ENCODE results near the gene PC.
"Not testable (repeated sequence)": the region's sequence is repeated elsewhere in the genome, so short reads cannot be mapped to it uniquely, and the experiment has no call there.

Gene PC, protein sequence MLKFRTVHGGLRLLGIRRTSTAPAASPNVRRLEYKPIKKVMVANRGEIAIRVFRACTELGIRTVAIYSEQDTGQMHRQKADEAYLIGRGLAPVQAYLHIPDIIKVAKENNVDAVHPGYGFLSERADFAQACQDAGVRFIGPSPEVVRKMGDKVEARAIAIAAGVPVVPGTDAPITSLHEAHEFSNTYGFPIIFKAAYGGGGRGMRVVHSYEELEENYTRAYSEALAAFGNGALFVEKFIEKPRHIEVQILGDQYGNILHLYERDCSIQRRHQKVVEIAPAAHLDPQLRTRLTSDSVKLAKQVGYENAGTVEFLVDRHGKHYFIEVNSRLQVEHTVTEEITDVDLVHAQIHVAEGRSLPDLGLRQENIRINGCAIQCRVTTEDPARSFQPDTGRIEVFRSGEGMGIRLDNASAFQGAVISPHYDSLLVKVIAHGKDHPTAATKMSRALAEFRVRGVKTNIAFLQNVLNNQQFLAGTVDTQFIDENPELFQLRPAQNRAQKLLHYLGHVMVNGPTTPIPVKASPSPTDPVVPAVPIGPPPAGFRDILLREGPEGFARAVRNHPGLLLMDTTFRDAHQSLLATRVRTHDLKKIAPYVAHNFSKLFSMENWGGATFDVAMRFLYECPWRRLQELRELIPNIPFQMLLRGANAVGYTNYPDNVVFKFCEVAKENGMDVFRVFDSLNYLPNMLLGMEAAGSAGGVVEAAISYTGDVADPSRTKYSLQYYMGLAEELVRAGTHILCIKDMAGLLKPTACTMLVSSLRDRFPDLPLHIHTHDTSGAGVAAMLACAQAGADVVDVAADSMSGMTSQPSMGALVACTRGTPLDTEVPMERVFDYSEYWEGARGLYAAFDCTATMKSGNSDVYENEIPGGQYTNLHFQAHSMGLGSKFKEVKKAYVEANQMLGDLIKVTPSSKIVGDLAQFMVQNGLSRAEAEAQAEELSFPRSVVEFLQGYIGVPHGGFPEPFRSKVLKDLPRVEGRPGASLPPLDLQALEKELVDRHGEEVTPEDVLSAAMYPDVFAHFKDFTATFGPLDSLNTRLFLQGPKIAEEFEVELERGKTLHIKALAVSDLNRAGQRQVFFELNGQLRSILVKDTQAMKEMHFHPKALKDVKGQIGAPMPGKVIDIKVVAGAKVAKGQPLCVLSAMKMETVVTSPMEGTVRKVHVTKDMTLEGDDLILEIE

DNA sequence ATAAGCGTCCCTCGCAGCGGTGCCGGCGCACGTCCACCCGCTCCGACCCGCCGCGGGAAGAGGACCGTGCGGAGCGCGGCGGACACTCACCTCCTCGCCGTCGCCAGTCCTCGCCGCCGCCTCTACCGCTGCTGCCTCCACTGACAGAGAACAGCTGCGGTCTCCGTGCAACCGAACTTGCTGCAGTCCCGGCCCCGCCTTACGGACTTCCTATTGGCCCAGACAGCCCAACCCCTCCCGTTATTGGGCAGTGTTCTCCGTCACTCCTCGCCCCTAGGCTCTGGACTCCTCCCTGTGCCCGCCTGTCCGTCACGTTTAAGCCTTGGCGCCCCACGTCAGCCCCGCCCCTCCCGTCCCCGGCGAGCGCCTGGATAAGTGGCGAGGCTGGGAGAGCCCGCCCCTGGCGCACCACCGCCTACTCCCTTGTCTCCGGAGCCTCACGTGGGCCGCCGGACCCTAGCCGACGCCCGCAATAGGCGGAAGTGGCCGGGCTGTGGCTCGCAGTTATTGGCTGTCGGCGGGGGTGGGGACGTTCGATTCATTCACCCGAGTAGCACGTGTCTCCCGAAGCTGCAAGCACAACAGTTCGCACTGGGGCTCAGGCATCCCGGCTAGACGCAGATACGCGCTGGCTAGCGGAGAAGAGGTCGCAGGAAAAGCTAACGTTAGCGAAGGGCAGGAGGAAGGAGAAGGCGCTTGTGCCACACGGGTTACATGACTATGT is at the start of gene PC:
TSS of gene PC (minus strand) at position 152 of the 724 bp plus-strand sequence. CDS start 86,224 bp downstream, outside the sequence.
- DNase-seq, result peak; percentile 100

DNA sequence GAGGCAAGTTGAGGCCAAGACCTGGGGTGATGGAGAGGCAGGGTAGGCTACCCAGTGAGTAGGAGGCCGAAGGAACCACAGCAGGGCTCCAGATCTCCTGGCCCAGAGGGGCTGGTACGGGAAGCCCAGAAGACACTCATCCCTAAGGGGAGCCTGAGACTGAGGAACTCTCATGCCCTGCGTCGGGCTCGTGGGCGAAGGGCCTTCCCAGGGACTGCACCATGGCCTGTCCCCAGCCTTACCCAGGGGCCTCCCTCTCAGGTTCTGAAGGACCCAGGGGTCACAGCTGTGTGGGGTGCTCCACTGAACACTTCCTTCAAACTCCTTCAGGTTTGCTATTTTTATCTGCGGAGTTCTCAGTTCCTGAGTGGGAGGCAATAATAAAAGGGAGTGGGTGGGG is 48.9 kb upstream of the PC start:
- DNase-seq, result no peak

DNA sequence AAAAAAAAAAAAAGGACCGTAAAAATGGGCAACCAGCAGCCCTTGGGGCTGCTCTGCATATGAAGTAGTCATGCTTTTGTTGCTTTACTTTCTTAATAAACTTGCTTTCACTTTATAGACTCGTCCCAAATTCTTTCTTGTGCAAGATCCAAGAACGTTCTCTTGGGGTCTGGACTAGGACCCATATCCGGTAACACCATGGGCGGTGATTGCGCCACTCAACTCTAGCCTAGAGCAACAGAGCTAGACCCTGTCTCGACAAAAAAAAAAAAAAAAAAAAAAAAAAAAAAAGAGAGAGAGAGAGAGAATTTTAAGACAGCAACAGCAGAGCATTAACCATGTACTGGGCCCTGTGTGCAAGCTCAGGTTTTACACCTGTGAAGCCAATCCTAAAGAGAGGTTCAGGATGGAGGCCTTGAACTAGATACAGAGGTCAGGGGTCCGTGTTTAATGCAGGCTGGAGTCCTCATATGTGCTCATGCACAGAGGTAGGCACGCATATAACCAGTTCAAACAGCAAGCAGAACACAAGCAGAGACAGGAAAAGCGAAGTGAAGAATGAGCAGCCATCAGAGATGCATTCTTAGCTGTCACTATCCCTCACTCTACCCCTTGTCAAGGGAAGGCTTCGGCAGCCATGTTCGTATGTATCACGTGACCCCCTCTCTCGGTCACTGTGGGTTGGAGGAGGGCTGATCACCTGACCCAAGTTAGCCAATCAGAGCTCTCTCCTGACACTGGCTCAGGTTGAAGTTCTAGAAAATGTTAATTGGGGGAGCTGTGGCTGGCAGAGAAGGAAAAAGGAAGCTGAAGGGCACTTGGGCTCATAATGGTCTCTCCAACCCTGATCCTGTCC is 48.1 kb upstream of the PC start:
- peak; percentile 15 for DNase-seq

DNA sequence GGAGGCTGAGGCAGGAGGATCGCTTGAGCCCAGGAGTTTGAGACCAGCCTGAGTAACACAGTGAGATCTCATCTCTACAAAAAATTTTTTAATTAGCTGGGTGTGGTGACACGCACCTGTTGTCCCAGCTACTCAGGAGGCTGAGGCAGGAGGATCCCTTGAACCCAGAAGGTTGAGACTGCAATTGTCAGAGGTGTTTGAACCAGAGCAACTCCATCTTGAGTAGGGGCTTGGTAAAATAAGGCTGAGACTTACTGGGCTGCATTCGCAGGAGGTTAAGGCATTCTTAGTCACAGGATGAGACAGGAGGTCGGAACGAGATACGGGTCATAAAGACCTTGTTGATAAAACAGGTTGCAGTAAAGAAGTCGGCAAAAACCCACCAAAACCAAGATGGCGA is 47.0 kb upstream of the PC start:
- DNase-seq, result not testable (repeated sequence)

DNA sequence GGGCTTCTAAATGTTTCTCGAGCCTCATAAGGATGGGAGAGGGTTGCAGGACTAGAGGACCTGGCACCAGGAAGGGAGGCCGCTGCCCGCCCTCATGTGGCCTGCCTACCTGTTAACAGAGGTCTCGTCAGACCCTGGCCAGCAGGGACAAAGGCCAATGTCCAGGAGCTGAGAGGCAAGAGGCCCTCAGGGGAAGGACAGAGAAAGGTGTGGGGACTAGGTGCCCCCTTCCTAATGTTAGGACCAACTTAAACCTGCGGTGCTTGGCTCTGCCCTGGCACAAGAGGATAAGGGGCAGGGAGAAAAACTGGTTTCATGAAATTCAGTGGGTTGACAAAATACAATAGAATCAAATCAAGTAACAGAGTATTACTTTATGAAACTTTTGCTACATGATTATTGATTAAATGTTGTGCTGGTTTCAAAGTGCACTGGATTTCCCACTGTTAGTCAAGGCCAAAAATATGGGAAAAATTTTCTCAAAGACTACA is 44.8 kb upstream of the PC start:
- DNase-seq, result no peak

DNA sequence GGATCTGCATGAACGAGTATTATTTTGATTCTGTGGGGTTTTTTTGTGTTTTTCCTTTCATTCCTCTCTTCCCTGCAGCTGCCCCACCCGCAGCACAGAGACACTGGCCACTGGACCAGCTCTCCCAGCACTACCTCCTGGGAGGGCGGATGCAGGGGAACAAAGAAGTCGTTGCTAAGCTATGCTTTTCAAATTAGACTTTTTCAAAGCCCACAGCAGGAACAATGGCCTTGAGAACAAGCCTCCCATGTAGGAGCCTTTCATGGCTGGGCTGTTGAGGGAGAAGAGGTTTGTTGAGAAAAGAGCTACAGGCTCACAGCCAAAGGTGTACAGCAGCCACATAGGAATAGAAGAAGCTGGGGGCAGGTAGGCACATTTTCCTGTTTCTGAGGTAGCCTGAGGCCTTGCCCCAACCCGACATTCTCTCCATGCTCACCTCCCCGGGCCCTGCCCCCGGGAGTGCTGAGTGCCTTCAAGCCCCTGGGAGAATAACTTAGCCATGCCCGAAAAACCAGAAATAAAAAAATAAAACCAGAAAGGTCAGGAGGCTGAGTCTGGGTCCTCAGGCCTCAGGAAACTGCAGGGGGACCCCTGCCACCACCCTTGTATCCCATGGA is 44.2 kb upstream of the PC start:
- DNase-seq, result peak; percentile 58

DNA sequence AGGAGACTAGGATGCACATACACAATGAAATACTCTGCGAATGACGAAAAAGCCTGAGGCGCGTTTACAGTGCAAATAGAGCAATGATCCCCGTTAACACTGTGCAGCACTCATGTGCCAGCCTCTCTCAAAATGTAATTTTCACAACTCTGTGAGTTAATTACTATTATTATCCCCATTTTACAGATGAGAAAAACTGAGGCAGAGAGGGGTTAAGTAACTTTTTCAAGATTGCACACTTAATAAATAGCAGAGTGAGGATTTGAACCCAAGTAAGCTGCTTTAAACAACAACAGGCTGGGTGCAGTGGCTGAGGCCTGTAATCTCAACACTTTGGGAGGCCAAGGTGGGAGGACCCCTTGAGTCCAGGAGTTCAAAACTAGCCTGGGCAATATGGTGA is 43.1 kb upstream of the PC start:
- no peak for DNase-seq

DNA sequence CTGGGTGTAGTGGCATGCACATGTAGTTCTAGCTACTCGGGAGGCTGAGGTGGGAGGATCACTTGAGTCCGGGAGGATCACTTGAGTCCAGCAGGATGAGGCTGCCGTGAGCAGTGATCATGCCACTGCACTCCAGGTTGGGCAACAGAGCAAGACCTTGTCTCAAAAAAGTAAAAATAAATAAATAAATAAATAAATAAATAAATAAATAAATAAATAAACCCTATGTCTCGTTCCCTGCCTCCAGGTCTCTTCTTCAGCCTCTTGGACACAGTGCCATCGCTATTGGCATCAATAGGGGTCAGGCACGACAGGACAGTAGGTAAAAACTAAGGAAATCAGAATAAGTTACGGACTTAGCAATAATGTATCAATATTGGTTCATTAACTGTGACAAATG is 41.4 kb upstream of the PC start:
- DNase-seq, result no peak

DNA sequence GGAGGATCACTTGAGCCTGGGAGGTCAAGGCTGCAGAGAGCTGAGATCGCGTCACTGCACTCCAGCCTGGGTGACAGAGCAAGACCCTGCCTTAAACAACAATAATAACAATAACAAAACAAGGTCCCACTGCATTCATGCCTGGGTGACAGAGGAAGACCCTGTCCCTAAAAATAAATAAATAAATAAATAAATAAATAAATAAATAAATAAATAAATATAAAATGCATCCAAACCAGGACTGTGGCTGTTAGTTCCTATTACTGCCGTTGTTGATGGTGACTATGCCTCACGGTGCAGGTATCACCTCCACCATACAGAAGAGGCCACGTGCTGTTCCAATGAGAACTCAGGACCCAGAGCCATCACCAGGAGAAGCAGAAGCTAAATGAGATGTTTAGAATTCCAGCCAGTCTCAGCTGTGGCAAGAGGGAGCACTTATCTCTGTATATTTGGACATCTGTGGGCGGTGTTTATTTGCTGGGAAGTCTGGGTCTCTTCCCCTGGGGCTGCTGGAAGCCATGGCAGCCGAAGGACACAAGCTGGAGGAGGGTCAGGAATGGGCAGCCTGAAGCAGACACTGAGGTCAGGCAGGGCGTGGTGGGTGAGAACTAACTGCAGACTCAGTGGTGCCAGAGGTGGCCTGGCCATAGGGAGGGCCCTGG is 38.6 kb upstream of the PC start:
- no peak for DNase-seq

DNA sequence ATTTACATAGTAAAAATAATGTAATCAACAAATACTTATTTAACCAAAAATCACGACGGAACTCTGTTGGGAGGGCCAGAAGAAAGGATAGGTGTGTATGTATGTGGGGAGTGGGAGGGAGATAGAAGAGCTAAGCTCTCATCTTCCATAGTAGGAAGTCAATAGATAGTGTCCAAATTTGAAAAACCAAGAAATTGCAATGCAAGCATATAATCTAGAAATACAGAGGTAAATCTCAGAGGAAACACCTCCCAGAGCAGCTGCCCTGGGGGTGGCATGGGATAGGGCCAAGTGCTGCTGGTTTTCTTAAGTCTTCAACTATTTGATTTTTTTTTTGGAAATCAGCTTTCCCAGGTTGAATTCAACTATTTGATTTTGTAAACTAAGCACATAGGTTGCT is 33.9 kb upstream of the PC start:
- DNase-seq, result no peak

DNA sequence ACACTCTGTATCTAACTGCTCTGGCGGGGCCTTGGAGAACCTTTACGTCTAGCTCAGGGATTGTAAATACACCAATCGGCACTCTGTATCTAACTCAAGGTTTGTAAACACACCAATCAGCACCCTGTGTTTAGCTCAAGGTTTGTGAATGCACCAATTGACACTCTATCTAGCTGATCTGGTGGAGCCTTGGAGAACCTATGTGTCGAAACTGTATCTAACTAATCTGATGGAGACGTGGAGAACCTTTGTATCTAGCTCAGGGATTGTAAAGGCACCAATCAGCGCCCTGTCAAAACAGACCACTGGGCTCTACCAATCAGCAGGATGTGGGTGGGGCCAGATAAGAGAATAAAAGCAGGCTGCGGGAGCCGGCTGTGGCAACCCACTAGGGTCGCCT is 31.2 kb upstream of the PC start:
- not testable (repeated sequence) for DNase-seq

DNA sequence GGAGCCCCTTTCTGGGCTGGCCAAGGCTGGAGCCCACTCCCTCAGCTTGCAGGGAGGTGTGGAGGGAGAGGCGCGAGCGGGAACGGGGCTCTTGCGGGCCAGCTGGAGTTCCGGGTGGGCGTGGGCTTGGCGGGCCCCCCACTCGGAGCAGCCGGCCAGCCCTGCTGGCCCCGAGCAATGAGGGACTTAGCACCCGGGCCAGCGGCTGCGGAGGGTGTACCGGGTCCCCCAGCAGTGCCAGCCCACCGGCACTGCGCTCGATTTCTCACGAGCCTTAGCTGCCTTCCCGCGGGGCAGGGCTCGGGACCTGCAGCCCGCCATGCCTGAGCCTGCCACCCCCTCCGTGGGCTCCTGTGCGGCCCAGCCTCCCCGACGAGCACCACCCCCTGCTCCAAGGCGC is 30.6 kb upstream of the PC start:
- not testable (repeated sequence) for DNase-seq

DNA sequence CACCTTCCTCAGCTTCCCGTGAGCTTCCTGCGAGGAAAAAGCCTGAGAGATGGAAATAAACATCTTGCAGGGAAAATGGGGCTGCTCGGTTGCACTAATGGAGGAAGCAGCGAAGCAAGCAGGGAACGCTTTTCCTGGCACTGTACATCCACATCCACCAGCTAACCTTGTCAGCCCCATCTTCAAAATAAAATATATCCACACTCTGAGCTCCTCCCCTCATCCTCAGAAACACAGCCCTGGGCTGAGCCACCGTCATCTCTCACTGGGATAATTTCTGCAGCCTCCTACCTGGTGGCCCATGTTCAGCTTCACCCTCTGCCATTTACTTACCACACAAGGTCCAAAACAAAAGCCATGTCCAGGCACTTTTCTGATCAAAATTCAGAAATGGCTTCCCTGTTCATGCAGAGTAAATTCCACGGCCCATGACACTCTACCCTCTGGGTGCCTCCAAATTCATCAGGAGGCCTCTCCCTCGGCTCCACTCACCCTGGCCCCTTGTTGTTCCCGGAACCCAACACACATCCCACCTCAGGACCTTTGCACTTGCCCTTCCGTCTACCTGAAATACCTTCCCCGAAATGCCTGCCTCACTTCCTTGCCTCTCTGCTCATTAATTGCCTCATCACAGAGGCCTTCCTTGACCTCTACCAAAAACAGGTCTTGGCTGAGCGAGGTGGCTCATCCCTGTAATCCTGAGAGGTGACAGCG is 29.9 kb upstream of the PC start:
- no peak for DNase-seq

DNA sequence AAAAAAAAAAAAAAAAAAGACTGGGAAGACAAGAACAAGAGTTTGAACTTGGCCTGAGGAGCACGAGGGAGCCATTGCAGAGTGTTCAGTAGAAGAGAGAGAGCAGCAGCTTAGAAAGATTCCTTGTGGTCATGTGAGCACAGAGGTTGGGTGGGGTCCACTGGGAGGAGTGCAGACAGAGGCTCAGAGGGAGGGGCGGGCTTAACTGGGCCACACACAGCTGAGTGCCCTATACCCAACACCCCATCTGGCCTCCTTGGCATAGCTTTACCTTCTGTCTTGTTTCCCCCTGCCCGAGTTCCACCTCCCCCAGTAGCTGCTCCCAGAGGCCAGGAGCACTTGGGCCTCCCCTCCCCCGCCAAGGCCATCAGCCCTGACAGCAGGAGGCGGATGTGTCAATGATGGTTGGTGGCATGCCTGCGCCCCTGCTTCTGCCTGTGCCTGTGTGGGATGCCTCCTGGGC is 29.0 kb upstream of the PC start:
- DNase-seq, result no peak

DNA sequence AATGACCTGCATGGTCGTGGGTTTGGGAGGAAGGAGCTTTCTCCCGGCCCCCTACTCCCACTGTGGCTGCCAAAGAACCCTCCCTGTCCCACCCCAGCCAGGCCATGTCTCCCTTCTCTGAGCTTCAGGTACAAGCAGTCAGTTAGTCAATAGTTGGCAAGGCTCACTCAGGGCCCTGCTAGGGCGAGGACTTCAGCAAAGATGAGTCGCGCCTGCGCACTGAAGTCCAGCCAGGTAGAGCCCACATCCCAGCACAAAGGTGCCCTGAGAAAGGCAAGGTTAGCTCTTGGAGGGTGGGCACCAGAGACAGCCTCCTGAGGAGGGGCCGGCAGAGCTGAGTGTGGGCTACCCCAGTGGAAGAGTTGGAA is 28.0 kb upstream of the PC start:
- no peak for DNase-seq

DNA sequence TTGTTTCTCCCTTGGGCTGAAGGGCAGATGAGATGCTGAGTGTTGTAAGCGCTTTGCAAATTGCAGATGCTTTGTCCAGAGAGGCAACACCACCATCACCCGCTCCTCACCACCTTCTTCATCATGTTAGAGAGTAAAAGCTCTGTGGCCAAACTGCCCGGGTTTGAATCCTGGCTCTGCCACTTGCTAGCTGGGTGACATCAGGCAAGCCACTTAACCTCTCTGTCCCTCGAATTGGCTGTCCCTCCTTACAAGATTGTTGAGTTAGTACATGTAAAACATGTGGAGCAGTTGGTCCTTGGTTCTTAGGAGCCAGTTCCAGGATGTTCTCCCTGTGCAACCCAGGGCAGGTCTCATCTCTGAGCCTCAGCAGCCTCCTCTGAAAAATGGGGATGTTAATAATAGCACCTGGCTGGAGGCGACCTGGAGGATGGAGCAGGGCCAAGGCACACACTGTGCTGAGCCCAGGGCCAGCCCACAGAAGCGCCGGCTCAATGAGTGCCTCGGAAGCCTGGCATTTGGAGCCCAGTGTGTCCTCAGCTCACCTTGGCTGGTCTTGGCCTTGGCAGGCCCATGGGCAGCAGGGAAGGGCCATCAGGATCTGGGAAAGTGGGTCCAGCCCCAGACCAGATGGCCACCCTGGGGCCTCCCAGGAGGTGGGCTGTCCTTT is 27.5 kb upstream of the PC start:
- no peak for DNase-seq

DNA sequence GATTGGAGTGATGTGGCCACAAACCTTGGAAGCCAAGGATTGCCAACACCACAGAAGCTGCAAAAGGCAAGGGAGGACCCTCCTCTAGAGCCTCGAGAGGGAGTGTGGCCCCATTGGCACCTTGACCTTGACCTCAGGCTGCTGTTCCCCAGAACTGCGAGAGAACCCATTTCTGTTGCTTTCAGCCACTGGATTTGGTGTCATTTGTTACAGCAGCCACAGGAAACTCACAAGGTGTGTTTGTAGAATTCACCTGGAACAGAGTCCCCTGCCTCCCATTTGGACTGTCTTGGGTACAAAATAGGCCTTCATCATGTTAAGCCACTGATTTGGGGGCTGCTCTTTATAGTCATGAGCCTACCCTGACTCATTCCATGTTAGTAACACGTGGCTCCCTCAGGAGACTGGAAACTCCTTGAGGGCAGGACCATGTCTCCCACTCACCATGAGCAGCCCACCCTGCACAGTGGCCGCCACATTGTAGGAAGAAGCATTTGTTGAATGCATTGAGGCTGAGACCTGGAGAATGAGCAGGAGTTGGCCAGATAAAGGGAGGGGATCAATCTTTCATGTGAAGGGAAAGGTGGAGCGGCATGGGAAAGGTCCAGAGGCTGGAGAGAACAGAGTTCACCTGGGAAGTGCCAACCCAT is 25.2 kb upstream of the PC start:
- no peak for DNase-seq

DNA sequence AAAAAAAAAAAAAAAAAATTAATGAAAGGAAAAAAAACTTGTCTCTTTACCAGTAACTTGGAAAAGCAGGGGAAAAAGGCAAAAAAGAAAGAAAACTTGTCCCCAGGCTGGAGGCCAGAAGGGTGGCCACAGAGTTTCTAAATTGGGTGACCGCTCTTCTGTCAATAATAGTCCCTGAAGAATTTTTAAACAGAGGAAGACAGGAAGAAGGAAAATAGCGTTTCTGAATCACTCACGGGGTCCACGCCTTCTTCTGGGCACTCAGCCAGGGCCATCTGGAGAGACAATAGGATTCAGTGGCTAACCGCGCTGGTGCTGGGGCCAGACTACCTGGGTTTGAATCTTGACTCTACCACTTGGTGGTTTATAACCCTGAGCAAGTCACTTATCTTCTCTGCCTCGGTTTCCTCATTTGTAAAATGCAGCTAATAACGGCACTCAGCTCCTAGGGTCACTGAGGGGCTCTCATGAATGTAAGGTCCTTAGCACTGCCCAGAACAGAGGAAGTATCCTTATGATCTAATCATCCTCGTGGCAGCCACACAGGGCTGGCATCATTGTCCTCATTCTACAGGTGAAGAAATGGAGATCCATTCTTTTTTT is 23.9 kb upstream of the PC start:
- peak; percentile 93 for DNase-seq
